GM18508 (cell line): ENCODE data around the gene MAP6.
"Not testable (repeated sequence)": the region's sequence is repeated elsewhere in the genome, so short reads cannot be mapped to it uniquely, and the experiment has no call there.

ENCODE experiments used
- ATAC-seq: cut with Tn5 transposase; IDR thresholded peaks from one replicate; pipeline ENCODE4 v1.9.1; 2021; ENCODE audit warnings: moderate number of reproducible peaks; ENCODE audit not compliant: insufficient read depth, unreplicated experiment

Gene MAP6

GRCh38 chr11:75596914-75597313 lies 71.9 kb downstream of the MAP6 start:
- no peak for ATAC-seq

- no peak for ATAC-seq
Measured at GRCh38 chr11:75595429-75595828, 73.4 kb downstream of the MAP6 start.

- ATAC-seq: no peak
Measured at GRCh38 chr11:75594211-75594610, 74.6 kb downstream of the MAP6 start.

GRCh38 chr11:75593286-75593915 lies 75.4 kb downstream of the MAP6 start:
- no peak for ATAC-seq

GRCh38 chr11:75592715-75593114 lies 76.1 kb downstream of the MAP6 start:
- ATAC-seq: no peak

GRCh38 chr11:75591966-75592365 lies 76.9 kb downstream of the MAP6 start:
- no peak for ATAC-seq

GRCh38 chr11:75591371-75591770 lies 77.5 kb downstream of the MAP6 start:
- no peak for ATAC-seq

GRCh38 chr11:75589933-75590332 lies 78.9 kb downstream of the MAP6 start:
- ATAC-seq: no peak

GRCh38 chr11:75589051-75589450 lies 79.8 kb downstream of the MAP6 start:
- ATAC-seq: no peak

GRCh38 chr11:75588051-75588481 lies 80.8 kb downstream of the MAP6 start:
- ATAC-seq: no peak

GRCh38 chr11:75586395-75586794 lies 82.4 kb downstream of the MAP6 start:
- ATAC-seq: no peak

GRCh38 chr11:75585293-75585670 lies 83.6 kb downstream of the MAP6 start:
- no peak for ATAC-seq

- not testable (repeated sequence) for ATAC-seq
Measured at GRCh38 chr11:75584659-75585292, 84.1 kb downstream of the MAP6 start.

GRCh38 chr11:75583718-75584658 lies 84.8 kb downstream of the MAP6 start:
- no peak for ATAC-seq

- no peak for ATAC-seq
Measured at GRCh38 chr11:75582895-75583717, 85.7 kb downstream of the MAP6 start.

GRCh38 chr11:75582506-75582894 lies 86.3 kb downstream of the MAP6 start:
- ATAC-seq: no peak

- ATAC-seq: no peak
Measured at GRCh38 chr11:75579841-75580240, 89.0 kb downstream of the MAP6 start.

GRCh38 chr11:75578977-75579376 lies 89.9 kb downstream of the MAP6 start:
- no peak for ATAC-seq

- ATAC-seq: no peak
Measured at GRCh38 chr11:75577207-75577606, 91.6 kb downstream of the MAP6 start.

GRCh38 chr11:75576499-75576918 lies 92.3 kb downstream of the MAP6 start:
- ATAC-seq: no peak
